Measurements from ENCODE around the gene PSRC1.

The PSRC1 gene

DNA sequence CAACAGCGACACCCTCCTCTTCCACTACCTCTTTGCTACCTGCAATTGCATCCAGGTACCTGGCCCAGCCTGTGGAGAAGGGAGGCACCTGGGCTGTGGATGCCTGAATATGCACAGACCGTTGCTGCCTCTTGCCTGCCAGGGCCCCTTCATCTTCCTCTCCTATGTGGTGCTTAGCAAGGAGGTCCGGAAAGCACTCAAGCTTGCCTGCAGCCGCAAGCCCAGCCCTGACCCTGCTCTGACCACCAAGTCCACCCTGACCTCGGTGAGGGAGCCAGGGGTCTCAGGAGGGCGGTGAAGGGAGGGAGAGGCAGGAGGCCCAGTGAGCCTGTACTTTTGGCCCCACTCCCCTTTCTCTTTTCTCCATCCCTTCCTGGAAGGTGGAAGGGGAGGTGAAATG is 11.5 kb downstream of the PSRC1 start:
- no peak for DNase-seq

DNA sequence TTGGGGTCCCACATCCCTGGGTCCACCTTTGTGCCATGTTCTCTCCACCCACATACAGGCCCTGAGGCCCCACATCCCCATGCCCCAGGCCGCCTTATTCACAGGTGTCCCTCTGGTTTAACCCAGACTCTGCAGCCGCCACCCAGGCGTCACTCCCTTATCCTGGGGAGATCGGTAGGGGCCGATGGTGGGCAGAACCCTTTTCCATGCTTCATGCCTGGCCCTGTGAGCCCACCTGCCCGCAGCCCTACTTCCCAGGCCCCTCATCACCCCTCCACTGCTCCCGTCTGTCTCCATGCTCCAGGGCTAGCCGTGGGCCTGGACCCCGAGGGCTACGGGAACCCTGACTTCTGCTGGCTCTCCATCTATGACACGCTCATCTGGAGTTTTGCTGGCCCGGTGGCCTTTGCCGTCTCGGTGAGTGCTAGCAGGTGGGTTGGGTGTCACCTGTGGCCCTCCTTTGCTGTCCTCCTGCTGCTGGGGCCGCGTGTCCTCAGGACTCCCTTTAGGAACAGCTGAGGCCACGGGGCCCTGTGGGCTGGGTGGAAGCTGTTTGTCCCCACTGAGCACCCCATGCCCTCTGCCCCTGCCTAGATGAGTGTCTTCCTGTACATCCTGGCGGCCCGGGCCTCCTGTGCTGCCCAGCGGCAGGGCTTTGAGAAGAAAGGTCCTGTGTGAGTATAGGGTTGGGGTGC is 12.2 kb downstream of the PSRC1 start:
- DNase-seq = no peak

- DNase-seq = no peak
These were observed 12.8 kb downstream of the PSRC1 start for GRCh38 chr1:109269981-109270622.

- DNase-seq = no peak
These were observed 13.5 kb downstream of the PSRC1 start for GRCh38 chr1:109269212-109269980.

- DNase-seq = no peak
These were observed 14.3 kb downstream of the PSRC1 start for GRCh38 chr1:109268431-109269211.

DNA sequence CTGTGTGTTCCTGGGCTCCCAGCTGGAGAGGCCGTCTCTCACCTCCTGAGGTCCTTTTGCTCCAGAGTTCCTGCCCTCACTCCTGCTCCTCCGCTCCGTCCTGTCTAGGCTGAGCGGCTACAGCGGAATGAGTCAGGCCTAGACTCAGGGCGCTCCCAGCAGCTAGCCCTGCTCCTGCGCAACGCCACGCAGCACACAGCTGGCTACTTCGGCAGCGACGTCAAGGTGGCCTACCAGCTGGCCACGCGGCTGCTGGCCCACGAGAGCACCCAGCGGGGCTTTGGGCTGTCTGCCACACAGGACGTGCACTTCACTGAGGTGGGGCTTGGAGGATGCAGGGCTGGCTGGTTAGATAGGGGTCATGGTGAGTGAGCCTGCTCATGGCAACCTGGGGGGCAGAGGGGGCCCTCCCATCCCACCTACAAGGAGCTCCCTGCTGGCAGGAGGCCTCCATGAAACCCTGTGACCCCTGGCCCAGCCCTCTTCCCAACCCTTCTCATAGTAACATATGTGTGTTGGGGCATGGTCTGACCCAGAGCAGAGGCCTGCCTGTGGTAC is 15.1 kb downstream of the PSRC1 start:
- DNase-seq = no peak

DNA sequence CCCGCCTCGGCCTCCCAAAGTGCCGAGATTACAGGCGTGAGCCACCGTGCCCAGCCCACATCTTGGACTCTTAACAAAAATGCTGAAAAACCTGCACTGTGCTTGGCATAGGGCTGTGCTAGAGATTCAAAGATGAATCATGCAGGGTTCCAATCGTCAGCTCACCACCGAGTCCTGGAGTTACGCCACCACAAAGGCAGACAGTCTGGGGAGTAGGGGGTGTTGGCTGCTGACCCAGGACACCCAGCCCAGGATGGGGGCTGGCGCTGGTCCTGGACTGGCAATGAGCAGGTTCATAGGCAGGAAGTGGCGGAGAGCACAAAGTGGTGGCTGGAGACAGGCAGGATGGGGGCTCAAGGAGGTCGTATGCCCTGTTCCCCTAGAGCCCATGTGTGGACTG is 16.0 kb downstream of the PSRC1 start:
- DNase-seq = no peak

DNA sequence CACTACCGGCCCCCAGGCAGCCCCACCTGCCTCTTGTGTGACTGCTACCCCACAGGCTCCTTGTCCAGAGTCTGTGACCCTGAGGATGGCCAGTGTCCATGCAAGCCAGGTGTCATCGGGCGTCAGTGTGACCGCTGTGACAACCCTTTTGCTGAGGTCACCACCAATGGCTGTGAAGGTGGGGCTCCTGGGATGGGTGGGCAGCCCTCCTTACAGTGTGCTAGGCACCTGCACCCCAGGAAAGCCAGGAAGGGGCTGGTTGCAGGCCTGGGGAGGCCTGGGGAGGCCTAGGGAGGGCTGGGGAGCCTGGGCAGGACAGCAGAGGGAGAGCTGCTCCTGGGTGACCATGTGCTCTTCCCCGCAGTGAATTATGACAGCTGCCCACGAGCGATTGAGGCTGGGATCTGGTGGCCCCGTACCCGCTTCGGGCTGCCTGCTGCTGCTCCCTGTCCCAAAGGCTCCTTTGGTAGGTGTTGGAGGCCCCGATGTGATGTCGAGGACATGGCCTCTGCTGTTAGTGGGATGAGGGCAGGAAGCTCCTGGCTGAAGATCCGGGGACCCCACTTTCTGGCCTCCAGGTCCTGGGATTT is 17.1 kb downstream of the PSRC1 start:
- DNase-seq = no peak

DNA sequence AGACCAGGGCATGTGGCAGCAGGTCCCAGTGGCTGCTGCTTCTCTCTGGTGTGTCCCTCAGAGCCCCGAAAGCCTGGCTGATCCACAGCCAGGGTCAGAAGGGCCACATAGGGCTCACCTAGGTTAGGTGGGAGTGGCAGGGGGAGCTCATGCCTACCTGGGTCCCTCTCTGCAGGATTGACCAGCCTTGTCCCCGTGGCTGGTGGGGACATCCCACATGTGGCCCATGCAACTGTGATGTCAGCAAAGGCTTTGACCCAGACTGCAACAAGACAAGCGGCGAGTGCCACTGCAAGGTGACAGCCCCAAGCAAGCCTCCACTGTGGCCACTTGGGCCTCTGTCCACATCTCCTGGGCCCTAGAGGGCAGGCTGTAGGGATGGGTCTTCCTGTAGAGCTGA is 17.9 kb downstream of the PSRC1 start:
- no peak for DNase-seq

DNA sequence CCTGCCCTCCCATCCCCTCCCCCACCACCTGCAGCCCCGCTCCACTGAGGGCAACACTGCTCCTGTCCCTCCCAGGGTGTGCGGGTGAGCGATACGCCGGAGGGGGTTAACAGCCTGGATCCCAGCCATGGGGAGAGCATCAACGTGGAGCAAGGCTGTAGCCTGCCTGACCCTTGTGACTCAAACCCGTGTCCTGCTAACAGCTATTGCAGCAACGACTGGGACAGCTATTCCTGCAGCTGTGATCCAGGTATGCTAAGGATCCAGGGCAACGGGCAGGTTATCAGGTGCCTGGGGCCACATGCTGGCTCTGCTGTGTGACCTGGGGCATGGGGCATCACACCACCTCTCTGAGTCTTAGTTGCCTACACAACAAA is 18.6 kb downstream of the PSRC1 start:
- DNase-seq = no peak

GRCh38 chr1:109263597-109264378 is 19.2 kb downstream of the PSRC1 start:
- DNase-seq = peak; percentile 41

DNA sequence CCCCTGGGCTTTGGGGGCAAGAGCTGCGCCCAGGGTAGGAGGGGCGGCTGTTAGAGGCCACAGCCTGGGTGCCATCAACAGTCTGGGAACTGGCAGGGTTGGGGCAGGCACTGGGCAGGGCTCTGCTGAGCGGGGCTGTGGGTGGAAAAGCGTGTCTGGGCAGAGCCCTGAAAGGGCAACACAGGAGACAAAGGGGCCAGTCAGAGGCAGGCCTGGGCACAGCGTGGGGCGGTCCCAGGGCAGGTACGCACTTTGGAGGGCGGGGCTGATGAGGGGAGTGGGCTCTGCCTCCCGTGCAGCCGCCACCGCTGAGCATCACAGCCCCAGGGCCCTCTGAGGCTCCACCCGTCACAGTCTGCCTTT is 19.7 kb downstream of the PSRC1 start:
- DNase-seq = no peak

GRCh38 chr1:109262231-109263055 is 20.5 kb downstream of the PSRC1 start:
- DNase-seq = no peak

GRCh38 chr1:109261578-109261977 is 21.4 kb downstream of the PSRC1 start:
- DNase-seq = no peak

DNA sequence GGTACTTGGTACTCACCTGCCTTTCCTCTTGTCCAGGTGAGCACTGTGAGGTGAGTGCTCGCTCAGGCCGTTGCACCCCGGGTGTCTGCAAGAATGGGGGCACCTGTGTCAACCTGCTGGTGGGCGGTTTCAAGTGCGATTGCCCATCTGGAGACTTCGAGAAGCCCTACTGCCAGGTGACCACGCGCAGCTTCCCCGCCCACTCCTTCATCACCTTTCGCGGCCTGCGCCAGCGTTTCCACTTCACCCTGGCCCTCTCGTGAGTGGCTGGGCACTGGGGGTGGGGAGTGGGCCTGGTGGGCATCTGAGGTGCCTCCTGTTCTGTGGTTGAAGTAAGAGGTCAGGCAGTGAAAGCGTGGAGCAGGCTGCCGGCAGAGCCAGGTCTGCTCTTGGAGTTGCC is 21.9 kb downstream of the PSRC1 start:
- DNase-seq = no peak

DNA sequence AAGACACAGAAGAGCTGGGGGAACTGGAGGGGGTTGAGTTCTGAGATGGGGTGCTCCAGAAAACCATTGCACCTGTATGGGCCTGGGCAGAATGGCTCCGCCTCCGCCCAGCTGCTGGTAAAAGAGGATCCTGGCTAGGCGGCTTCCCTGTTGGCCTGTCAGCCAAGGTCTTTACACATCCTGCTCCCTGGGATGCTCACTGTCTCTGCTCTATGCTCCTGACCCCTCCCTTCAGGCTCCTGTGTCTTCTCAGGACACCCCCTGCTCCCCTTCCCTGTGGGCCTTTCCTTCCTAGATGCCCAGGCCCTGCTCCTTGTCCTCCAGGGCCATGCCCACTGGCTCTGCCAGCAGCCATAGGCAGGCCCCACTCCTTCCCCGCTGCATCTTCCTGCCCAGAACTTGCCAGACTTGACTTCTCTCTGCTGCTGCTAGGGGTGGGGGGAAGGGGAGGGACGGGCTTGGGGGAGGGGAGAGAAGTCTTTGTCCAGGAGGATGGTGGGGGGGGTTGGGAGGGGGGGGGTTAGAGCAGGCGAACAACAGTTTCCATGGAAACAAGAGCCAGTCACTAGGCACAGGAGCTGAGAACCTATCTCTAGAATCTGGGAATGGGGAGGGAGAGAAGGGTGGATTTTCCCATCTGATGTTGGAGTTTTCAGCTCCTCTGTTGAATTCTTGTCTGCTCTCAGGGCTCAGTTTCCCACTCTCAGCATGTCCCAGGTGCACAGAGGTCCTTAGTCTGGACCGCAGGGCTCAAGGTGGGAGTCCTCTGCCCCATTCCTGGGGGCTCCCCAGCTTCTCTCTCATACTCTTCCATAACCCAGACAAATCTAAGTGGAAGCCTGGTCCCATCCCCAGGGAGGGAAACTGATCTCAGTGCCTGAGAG is 23.0 kb downstream of the PSRC1 start:
- DNase-seq = no peak

- no peak for DNase-seq
These were observed 24.2 kb downstream of the PSRC1 start for GRCh38 chr1:109258481-109259466.

DNA sequence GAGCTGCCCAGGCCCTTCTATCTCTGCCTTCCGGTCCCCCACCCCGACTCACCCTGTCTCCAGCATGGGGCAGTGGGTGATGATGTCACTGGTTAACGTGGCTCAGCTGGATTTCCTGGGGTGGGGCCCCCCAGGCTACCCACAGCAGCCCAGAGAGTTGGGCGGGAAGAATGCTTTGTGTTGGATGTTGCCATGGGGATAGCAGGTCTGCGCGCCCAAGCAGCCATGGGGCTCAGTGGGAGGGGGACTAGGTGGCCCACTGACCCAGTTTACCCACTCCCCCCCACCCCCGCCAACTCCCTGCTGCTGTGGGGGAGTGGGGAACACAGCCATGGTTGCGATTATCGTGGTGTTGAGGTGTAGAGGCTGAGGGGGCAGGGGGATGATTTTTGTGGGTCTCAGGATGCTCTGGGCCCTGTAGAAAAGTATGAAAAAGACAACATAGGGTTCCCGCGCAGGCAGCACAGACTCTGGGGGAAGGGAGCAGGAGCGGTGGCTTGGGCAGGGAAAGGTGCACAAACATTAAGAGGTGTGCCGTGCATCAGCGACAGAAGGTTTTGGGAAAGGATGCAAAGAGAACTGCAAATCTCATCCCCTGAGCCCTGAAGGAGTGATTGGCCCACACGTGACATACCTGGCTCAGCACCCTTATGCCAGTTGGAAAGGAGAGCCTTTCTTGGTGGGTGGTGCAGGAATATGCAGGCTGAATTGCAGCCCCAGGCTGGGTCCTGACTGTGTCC is 25.1 kb downstream of the PSRC1 start:
- DNase-seq = no peak
